Measurements from ENCODE around the gene HDAC7.

DNA sequence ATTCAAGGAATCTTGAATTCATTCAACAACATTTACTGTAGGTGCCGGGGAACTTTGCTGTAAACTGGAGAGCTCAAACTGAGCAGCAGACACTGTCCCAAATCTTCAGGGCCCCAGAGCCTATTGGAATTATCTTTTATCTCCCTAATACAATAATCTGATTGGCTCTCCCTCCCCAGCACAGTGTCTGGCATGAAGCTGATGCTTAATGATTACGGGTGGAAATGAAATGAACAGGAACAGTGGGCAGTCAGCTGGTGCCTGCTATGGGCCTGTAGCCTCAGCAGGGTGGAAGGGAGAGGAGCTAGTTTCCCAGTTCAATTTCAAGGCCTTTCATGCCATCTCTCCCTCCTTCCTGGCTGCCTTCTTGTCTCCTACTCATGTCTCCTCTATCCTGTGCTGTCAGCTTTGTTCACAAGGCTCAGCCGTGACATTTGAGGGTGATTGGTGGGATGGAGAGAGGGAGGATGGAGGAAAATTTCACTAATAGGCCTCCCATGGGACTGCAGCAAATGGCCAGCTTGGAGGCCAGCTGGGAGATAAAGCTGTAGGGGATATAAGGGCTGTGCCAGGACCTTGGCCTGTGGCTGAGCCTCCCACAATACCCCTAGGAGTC, 56.7 kb downstream of the HDAC7 start:
- TF ChIP-seq, protein P1, sequence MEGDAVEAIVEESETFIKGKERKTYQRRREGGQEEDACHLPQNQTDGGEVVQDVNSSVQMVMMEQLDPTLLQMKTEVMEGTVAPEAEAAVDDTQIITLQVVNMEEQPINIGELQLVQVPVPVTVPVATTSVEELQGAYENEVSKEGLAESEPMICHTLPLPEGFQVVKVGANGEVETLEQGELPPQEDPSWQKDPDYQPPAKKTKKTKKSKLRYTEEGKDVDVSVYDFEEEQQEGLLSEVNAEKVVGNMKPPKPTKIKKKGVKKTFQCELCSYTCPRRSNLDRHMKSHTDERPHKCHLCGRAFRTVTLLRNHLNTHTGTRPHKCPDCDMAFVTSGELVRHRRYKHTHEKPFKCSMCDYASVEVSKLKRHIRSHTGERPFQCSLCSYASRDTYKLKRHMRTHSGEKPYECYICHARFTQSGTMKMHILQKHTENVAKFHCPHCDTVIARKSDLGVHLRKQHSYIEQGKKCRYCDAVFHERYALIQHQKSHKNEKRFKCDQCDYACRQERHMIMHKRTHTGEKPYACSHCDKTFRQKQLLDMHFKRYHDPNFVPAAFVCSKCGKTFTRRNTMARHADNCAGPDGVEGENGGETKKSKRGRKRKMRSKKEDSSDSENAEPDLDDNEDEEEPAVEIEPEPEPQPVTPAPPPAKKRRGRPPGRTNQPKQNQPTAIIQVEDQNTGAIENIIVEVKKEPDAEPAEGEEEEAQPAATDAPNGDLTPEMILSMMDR (conservative IDR thresholded peaks at IDR 0.05; ENCODE audit: low read depth, low read length): no peak
- no peak for TF ChIP-seq EZH2phosphoT487 (IDR thresholded peaks at IDR 0.05; ENCODE audit: borderline replicate concordance, low read length)

All from PC-3 (cell line).